Uterus (tissue), 2 donors: ENCODE data around the gene C1QTNF1.

Experiments used
- POLR2A ChIP-seq, 2 donors: fragments of 450-650 bp; IDR thresholded peaks; one replicate each; pipeline ENCODE4 v1.6.1; 2016; ENCODE audit warnings: antibody characterized with exemption in 2 of 2, mild to moderate bottlenecking in 1 of 2, moderate library complexity in 1 of 2
- TF ChIP-seq, protein P1 (sequence below), 4 experiments: fragments of 200-600 bp in 2 of 4; fragments of 450-650 bp in 2 of 4; sonication (generic) in 2 of 4; IDR thresholded peaks; one replicate each; pipeline ENCODE4 v1.5.1; 2016 to 2019; ENCODE audit warnings: antibody characterized with exemption in 4 of 4, mild to moderate bottlenecking in 2 of 4, moderate library complexity in 1 of 4

DNA sequence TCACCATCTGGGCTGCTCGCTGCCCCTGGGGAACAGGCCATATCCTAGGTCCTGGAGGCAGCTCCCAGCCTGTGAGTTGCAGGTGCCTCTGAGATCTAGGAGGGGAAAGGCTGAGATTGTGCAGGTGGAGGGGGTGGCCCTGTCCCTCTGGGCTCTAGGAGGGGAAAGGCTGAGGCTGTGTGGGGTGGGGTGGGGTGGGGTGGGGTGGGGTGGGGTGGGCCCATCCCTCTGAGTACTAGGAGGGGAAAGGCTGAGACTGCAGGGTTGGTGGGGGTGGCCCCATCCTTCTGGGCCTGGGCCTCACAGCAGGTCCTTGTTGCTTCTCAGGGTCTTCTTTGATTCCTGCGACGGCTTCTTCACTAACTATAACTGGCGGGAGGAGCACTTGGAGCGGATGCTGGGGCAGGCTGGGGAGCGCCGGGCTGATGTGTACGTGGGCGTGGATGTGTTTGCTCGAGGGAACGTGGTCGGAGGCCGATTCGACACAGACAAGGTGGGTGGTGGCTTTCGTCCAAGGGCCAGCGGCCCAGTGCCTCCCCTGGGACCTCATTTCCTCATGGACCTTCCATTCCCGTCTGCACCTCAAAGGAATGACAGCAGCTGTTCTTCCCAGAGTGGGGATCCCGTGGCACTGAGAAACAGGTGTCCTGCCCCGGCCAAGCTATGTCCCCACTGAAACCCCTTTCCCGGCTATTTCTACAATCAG lies 57.8 kb downstream of the C1QTNF1 start:
- TF ChIP-seq, protein P1, sequence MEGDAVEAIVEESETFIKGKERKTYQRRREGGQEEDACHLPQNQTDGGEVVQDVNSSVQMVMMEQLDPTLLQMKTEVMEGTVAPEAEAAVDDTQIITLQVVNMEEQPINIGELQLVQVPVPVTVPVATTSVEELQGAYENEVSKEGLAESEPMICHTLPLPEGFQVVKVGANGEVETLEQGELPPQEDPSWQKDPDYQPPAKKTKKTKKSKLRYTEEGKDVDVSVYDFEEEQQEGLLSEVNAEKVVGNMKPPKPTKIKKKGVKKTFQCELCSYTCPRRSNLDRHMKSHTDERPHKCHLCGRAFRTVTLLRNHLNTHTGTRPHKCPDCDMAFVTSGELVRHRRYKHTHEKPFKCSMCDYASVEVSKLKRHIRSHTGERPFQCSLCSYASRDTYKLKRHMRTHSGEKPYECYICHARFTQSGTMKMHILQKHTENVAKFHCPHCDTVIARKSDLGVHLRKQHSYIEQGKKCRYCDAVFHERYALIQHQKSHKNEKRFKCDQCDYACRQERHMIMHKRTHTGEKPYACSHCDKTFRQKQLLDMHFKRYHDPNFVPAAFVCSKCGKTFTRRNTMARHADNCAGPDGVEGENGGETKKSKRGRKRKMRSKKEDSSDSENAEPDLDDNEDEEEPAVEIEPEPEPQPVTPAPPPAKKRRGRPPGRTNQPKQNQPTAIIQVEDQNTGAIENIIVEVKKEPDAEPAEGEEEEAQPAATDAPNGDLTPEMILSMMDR (IDR thresholded peaks at IDR 0.05), result no peak
- TF ChIP-seq POLR2A (IDR thresholded peaks at IDR 0.05), result no peak
